Lower lobe of right lung (tissue), 2 donors: Measurements from ENCODE around the gene RFT1. TPM values are rescaled to one million over a fixed set of nuclear protein-coding genes. Genes with fewer than 3 reads are reported as not detected.
A peak's percentile ranks its signal among the peaks of the same experiment; 100 is the strongest.

ENCODE experiments used
- ATAC-seq, 2 donors: fragments of 200-7000 bp; cut with Tn5 transposase; one replicate each; pipeline ENCODE4 v1.9.1; 2020 to 2022; ENCODE audit warnings: mild to moderate bottlenecking in 2 of 2, moderate library complexity in 2 of 2
- DNase-seq: peaks from one replicate; pipeline ENCODE4 v3.0.0-alpha.2; 2020
- H3K27ac ChIP-seq: fragments of 200-600 bp; one replicate; pipeline ENCODE4 v1.8.0; 2022
- H3K27me3 ChIP-seq: fragments of 200-600 bp; one replicate; pipeline ENCODE4 v1.8.0; 2022; ENCODE audit warnings: low read depth
- H3K36me3 ChIP-seq: fragments of 200-600 bp; one replicate; pipeline ENCODE4 v1.8.0; 2022; ENCODE audit warnings: mild to moderate bottlenecking
- H3K4me1 ChIP-seq: fragments of 200-600 bp; one replicate; pipeline ENCODE4 v1.8.0; 2022
- H3K4me3 ChIP-seq: fragments of 200-600 bp; one replicate; pipeline ENCODE4 v1.8.0; 2022; ENCODE audit warnings: mild to moderate bottlenecking
- H3K9me3 ChIP-seq: fragments of 200-600 bp; one replicate; pipeline ENCODE4 v1.8.0; 2022
- intact Hi-C: fragments of 100-400 bp; cut with DNase I; formaldehyde crosslinking; loops from one replicate; pipeline ENCODE4 v1.11.0; 2022
- total RNA-seq: library from RNA; stranded (reverse); fragmentation: NEBNext Ultra II Directional; extraction: Animal tissue kit (Norgen Biotek cat#: 25700); gene quantifications from one replicate; pipeline ENCODE4 v1.2.1, GENCODE V29; 2021
- TF ChIP-seq, protein P1 (sequence below): fragments of 200-600 bp; IDR thresholded peaks from one replicate; pipeline ENCODE4 v1.8.0; 2022; ENCODE audit warnings: antibody characterized with exemption, mild to moderate bottlenecking
- donor health status: DM: no; HTN: yes; CAD: no; lungs with severe emphysema.

RFT1 gene
- total RNA-seq, 1 donor from 2014 or later: 18.3 TPM

DNA sequence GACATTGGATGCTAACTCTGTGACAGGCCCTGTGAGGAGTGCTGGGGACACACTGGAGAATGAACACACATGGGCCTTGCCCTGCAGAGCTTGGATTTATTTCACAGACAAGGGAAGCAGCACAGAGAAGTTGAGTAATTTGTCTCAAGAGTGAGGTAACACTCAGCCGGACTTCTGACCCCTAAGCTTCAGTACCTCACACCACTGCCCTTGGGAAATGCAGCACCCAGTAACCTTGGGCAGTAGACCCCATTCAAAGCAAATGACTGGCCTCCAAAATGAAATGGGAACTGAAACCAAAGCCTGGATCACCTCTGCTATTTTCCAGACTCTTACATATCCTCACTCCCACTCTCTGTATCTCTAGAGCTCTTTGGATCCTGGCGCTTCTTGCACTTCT is 37.3 kb downstream of the RFT1 start:
- ATAC-seq (peak in 1 of 2 donors; percentile 37), DNase-seq (no peak)
- TF ChIP-seq, protein P1, sequence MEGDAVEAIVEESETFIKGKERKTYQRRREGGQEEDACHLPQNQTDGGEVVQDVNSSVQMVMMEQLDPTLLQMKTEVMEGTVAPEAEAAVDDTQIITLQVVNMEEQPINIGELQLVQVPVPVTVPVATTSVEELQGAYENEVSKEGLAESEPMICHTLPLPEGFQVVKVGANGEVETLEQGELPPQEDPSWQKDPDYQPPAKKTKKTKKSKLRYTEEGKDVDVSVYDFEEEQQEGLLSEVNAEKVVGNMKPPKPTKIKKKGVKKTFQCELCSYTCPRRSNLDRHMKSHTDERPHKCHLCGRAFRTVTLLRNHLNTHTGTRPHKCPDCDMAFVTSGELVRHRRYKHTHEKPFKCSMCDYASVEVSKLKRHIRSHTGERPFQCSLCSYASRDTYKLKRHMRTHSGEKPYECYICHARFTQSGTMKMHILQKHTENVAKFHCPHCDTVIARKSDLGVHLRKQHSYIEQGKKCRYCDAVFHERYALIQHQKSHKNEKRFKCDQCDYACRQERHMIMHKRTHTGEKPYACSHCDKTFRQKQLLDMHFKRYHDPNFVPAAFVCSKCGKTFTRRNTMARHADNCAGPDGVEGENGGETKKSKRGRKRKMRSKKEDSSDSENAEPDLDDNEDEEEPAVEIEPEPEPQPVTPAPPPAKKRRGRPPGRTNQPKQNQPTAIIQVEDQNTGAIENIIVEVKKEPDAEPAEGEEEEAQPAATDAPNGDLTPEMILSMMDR: no peak
- Histone ChIP-seq H3K27me3 (no peaks in the 10 kb centered on the region), H3K4me1 (peaks cover 16% of the 10 kb centered on the region), H3K27ac (no peak overlapping the region), H3K4me3 (no peak overlapping the region), H3K36me3 (peaks cover 82% of the 10 kb centered on the region), H3K9me3 (no peaks in the 10 kb centered on the region)
- intact Hi-C loops: no loop called here

DNA sequence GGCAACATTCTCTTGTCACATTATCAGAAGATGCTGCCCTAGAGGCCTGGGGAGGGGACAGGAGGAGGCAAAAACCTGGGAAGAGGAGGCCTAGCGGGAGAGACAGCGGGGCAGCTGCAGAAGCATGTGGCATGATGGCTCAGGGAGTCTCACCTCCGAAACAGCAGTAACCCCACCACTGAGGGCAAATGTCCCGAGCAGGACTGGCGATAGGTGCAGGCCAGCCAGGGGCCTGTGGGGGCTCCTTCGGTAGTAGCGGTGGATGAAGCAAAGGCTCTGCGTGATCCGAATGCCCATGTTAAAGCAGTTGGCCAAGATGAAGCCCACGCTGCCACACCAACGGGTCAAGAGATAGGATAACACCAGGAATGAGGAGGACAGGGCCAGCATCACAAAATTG is 38.0 kb downstream of the RFT1 start:
- peaks cover 16% of the 10 kb centered on the region for H3K4me1 ChIP-seq
- DNase-seq (no peak), ATAC-seq (no peak)
- intact Hi-C loops: no loop called here
- H3K4me3 ChIP-seq: no peak overlapping the region
- H3K27me3 ChIP-seq: no peaks in the 10 kb centered on the region
- peaks cover 79% of the 10 kb centered on the region for H3K36me3 ChIP-seq
- TF ChIP-seq, protein P1: no peak
- H3K27ac ChIP-seq: no peak overlapping the region
- no peaks in the 10 kb centered on the region for H3K9me3 ChIP-seq

GRCh38 chr3:53091011-53091410 is 39.2 kb downstream of the RFT1 start:
- no peak for DNase-seq
- peaks cover 68% of the 10 kb centered on the region for H3K36me3 ChIP-seq
- H3K27me3 ChIP-seq: no peaks in the 10 kb centered on the region
- intact Hi-C loops: no loop called here
- no peak overlapping the region for H3K27ac ChIP-seq
- ATAC-seq: no peak
- peaks cover 16% of the 10 kb centered on the region for H3K4me1 ChIP-seq
- H3K4me3 ChIP-seq: no peak overlapping the region
- no peaks in the 10 kb centered on the region for H3K9me3 ChIP-seq
- TF ChIP-seq, protein P1: no peak

GRCh38 chr3:53089511-53089910 is 40.7 kb downstream of the RFT1 start:
- Histone ChIP-seq H3K4me3 (no peak overlapping the region), H3K27me3 (no peaks in the 10 kb centered on the region), H3K36me3 (peaks cover 54% of the 10 kb centered on the region), H3K9me3 (no peaks in the 10 kb centered on the region), H3K4me1 (peaks cover 16% of the 10 kb centered on the region), H3K27ac (no peak overlapping the region)
- DNase-seq (no peak), ATAC-seq (no peak)
- intact Hi-C loops: no loop called here
- TF ChIP-seq, protein P1: no peak

DNA sequence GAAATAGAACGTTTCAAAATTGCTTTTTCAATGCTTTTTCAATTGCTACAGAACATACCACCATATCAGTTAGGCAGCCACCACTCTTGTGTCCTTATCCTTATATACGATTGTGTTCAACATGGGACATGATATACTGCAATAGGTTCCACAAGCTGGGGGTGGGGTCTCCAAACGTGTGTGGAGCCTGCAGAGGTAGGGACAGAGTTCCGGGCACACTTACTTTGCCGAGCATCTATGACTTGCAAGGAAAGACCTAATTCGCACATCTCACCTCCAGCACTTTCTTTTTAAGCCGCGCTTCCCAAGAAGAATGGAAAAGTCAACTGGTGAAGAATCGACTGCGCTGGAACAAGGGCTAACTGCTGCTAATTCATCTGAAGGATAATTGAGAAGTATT is 44.8 kb downstream of the RFT1 start:
- intact Hi-C loops: no loop called here
- H3K4me3 ChIP-seq: no peak overlapping the region
- no peaks in the 10 kb centered on the region for H3K9me3 ChIP-seq
- TF ChIP-seq, protein P1: no peak
- no peak overlapping the region for H3K27ac ChIP-seq
- no peak for ATAC-seq
- DNase-seq: no peak
- H3K4me1 ChIP-seq: peaks cover 2% of the 10 kb centered on the region
- H3K36me3 ChIP-seq: peaks cover 17% of the 10 kb centered on the region
- no peaks in the 10 kb centered on the region for H3K27me3 ChIP-seq
